Measurements from ENCODE around the gene KIF16B.

KIF16B gene

GRCh38 chr20:16505894-16506293 lies 67.4 kb downstream of the KIF16B start:
- in situ Hi-C loops (cut with MboI; ENCODE audit: low pct_unique_long_range_greater_than_20kb, low sequenced_read_pairs, unreplicated experiment) = no loop called here
- DNase-seq (ENCODE audit: low spot score) = no peak
- TF ChIP-seq CTCF (IDR thresholded peaks at IDR 0.05; ENCODE audit: extremely low read depth, insufficient read depth, missing control alignments) = no peak

- in situ Hi-C loops (cut with MboI; ENCODE audit: low pct_unique_long_range_greater_than_20kb, low sequenced_read_pairs, unreplicated experiment) = no loop called here
- DNase-seq (ENCODE audit: low spot score) = no peak
- no peak for TF ChIP-seq CTCF (IDR thresholded peaks at IDR 0.05; ENCODE audit: extremely low read depth, insufficient read depth, missing control alignments)
Observed at GRCh38 chr20:16501301-16501700, 71.9 kb downstream of the KIF16B start.

GRCh38 chr20:16500197-16500596 lies 73.1 kb downstream of the KIF16B start:
- no peak for TF ChIP-seq CTCF (IDR thresholded peaks at IDR 0.05; ENCODE audit: extremely low read depth, insufficient read depth, missing control alignments)
- DNase-seq (ENCODE audit: low spot score) = no peak
- in situ Hi-C loops (cut with MboI; ENCODE audit: low pct_unique_long_range_greater_than_20kb, low sequenced_read_pairs, unreplicated experiment) = no loop called here

GRCh38 chr20:16498526-16499253 lies 74.6 kb downstream of the KIF16B start:
- in situ Hi-C loops (cut with MboI; ENCODE audit: low pct_unique_long_range_greater_than_20kb, low sequenced_read_pairs, unreplicated experiment) = no loop called here
- no peak for DNase-seq (ENCODE audit: low spot score)
- TF ChIP-seq CTCF (IDR thresholded peaks at IDR 0.05; ENCODE audit: extremely low read depth, insufficient read depth, missing control alignments) = no peak

- no peak for TF ChIP-seq CTCF (IDR thresholded peaks at IDR 0.05; ENCODE audit: extremely low read depth, insufficient read depth, missing control alignments)
- in situ Hi-C loops (cut with MboI; ENCODE audit: low pct_unique_long_range_greater_than_20kb, low sequenced_read_pairs, unreplicated experiment) = no loop called here
- DNase-seq (ENCODE audit: low spot score) = no peak
Observed at GRCh38 chr20:16497896-16498295, 75.4 kb downstream of the KIF16B start.

GRCh38 chr20:16493486-16493885 lies 79.8 kb downstream of the KIF16B start:
- no peak for DNase-seq (ENCODE audit: low spot score)
- TF ChIP-seq CTCF (IDR thresholded peaks at IDR 0.05; ENCODE audit: extremely low read depth, insufficient read depth, missing control alignments) = no peak
- in situ Hi-C loops (cut with MboI; ENCODE audit: low pct_unique_long_range_greater_than_20kb, low sequenced_read_pairs, unreplicated experiment) = no loop called here

All from GM13977 (cell line).